Measurements from ENCODE around the gene USP20.
A peak's percentile ranks its signal among the peaks of the same experiment; 100 is the strongest.

Gene USP20

GRCh38 chr9:129822898-129823541 is 12.2 kb upstream of the USP20 start:
- ATAC-seq, result peak; percentile 64
- TF ChIP-seq ISL1 (CRISPR knock-in tag; IDR thresholded peaks at IDR 0.05) (no peak), RARB (CRISPR knock-in tag; IDR thresholded peaks at IDR 0.05) (no peak), TCF4 (CRISPR knock-in tag; IDR thresholded peaks at IDR 0.05; ENCODE audit: borderline replicate concordance) (no peak), SNAI2 (CRISPR knock-in tag; IDR thresholded peaks at IDR 0.05) (no peak), TSHZ2 (CRISPR knock-in tag; IDR thresholded peaks at IDR 0.05) (no peak), ZNF70 (CRISPR knock-in tag; IDR thresholded peaks at IDR 0.05) (no peak), ARNTL (CRISPR knock-in tag; IDR thresholded peaks at IDR 0.05; ENCODE audit: borderline replicate concordance, low read depth) (no peak), OSR1 (CRISPR knock-in tag; IDR thresholded peaks at IDR 0.05) (no peak), ZNF8 (CRISPR knock-in tag; IDR thresholded peaks at IDR 0.05) (no peak), ZNF565 (CRISPR knock-in tag; conservative IDR thresholded peaks at IDR 0.05; ENCODE audit: low read depth) (no peak), ZC3H10 (CRISPR knock-in tag; IDR thresholded peaks at IDR 0.05) (no peak), CSDC2 (CRISPR knock-in tag; IDR thresholded peaks at IDR 0.05) (no peak), ZFP30 (CRISPR knock-in tag; IDR thresholded peaks at IDR 0.05) (no peak), TOX (CRISPR knock-in tag; IDR thresholded peaks at IDR 0.05; ENCODE audit: borderline replicate concordance) (no peak), ESRRG (CRISPR knock-in tag; IDR thresholded peaks at IDR 0.05) (no peak)
- TF ChIP-seq, protein P1, sequence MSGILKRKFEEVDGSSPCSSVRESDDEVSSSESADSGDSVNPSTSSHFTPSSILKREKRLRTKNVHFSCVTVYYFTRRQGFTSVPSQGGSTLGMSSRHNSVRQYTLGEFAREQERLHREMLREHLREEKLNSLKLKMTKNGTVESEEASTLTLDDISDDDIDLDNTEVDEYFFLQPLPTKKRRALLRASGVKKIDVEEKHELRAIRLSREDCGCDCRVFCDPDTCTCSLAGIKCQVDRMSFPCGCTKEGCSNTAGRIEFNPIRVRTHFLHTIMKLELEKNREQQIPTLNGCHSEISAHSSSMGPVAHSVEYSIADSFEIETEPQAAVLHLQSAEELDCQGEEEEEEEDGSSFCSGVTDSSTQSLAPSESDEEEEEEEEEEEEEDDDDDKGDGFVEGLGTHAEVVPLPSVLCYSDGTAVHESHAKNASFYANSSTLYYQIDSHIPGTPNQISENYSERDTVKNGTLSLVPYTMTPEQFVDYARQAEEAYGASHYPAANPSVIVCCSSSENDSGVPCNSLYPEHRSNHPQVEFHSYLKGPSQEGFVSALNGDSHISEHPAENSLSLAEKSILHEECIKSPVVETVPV (CRISPR knock-in tag; IDR thresholded peaks at IDR 0.05), result no peak
- TF ChIP-seq, protein P2, sequence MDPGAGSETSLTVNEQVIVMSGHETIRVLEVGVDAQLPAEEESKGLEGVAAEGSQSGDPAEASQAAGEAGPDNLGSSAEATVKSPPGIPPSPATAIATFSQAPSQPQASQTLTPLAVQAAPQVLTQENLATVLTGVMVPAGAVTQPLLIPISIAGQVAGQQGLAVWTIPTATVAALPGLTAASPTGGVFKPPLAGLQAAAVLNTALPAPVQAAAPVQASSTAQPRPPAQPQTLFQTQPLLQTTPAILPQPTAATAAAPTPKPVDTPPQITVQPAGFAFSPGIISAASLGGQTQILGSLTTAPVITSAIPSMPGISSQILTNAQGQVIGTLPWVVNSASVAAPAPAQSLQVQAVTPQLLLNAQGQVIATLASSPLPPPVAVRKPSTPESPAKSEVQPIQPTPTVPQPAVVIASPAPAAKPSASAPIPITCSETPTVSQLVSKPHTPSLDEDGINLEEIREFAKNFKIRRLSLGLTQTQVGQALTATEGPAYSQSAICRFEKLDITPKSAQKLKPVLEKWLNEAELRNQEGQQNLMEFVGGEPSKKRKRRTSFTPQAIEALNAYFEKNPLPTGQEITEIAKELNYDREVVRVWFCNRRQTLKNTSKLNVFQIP (CRISPR knock-in tag; IDR thresholded peaks at IDR 0.05; ENCODE audit: borderline replicate concordance, low read depth), result no peak
- TF ChIP-seq, protein P3, sequence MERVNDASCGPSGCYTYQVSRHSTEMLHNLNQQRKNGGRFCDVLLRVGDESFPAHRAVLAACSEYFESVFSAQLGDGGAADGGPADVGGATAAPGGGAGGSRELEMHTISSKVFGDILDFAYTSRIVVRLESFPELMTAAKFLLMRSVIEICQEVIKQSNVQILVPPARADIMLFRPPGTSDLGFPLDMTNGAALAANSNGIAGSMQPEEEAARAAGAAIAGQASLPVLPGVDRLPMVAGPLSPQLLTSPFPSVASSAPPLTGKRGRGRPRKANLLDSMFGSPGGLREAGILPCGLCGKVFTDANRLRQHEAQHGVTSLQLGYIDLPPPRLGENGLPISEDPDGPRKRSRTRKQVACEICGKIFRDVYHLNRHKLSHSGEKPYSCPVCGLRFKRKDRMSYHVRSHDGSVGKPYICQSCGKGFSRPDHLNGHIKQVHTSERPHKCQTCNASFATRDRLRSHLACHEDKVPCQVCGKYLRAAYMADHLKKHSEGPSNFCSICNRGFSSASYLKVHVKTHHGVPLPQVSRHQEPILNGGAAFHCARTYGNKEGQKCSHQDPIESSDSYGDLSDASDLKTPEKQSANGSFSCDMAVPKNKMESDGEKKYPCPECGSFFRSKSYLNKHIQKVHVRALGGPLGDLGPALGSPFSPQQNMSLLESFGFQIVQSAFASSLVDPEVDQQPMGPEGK (CRISPR knock-in tag; IDR thresholded peaks at IDR 0.05; ENCODE audit: borderline replicate concordance), result no peak

DNA sequence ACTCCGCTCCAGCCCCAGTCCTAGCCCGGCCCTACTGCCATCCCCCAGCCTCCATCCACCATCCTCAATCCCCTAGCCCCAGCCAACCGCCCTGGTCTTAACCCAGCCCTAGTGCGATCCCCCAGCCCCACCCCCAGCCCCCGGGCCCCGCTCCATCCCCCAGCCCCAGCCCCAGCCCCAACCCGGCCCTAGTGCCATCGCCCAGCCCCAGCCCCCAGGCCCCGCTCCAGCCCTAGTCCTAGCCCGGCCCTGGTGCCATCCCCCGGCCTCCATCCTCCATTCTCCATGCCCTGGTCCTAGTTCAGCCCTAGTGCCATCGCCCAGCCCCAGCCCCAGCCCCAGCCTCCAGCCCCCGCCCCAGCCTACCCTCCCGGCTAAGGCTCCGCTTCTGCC is 11.7 kb upstream of the USP20 start:
- TF ChIP-seq SNAI2 (CRISPR knock-in tag; IDR thresholded peaks at IDR 0.05), result no peak
- peak; percentile 65 for ATAC-seq

GRCh38 chr9:129823935-129824601 is 11.2 kb upstream of the USP20 start, which contains the start of gene TOR1A:
TSS of gene TOR1A (minus strand) at chr9:129824136. CDS start at chr9:129824085, 51 bp downstream.
- ATAC-seq, result peak; percentile 96
- TF ChIP-seq OSR1 (CRISPR knock-in tag; IDR thresholded peaks at IDR 0.05) (no peak), TSHZ2 (CRISPR knock-in tag; IDR thresholded peaks at IDR 0.05) (peak; percentile 88), ESRRG (CRISPR knock-in tag; IDR thresholded peaks at IDR 0.05) (no peak), ZC3H10 (CRISPR knock-in tag; IDR thresholded peaks at IDR 0.05) (no peak), ARNTL (CRISPR knock-in tag; IDR thresholded peaks at IDR 0.05; ENCODE audit: borderline replicate concordance, low read depth) (no peak), ZFP30 (CRISPR knock-in tag; IDR thresholded peaks at IDR 0.05) (no peak), TCF4 (CRISPR knock-in tag; IDR thresholded peaks at IDR 0.05; ENCODE audit: borderline replicate concordance) (no peak), ZNF8 (CRISPR knock-in tag; IDR thresholded peaks at IDR 0.05) (no peak), ZFP3 (CRISPR knock-in tag; IDR thresholded peaks at IDR 0.05) (no peak), CREB5 (CRISPR knock-in tag; IDR thresholded peaks at IDR 0.05; ENCODE audit: low read depth) (no peak), RARB (CRISPR knock-in tag; IDR thresholded peaks at IDR 0.05) (no peak), CSDC2 (CRISPR knock-in tag; IDR thresholded peaks at IDR 0.05) (peak; percentile 31; the same call in 1 of the 2 replicates), BACH2 (CRISPR knock-in tag; IDR thresholded peaks at IDR 0.05; ENCODE audit: borderline replicate concordance) (no peak), SNAI2 (CRISPR knock-in tag; IDR thresholded peaks at IDR 0.05) (0 out of 2 replicates have a peak, but pooled peaks have one; percentile 68)
- TF ChIP-seq, protein P3 (CRISPR knock-in tag; IDR thresholded peaks at IDR 0.05; ENCODE audit: borderline replicate concordance), result no peak
